Left hindlimb (tissue), 1 donor: ENCODE measurements around the gene CADPS.

ENCODE experiments used
- DNase-seq: peaks from one replicate; pipeline ENCODE4 v3.0.0-alpha.2; 2018

CADPS gene

GRCh38 chr3:62732183-62732904 lies 142.9 kb downstream of the CADPS start:
- no peak for DNase-seq

GRCh38 chr3:62727981-62728380 lies 147.2 kb downstream of the CADPS start:
- no peak for DNase-seq

GRCh38 chr3:62727536-62727935 lies 147.7 kb downstream of the CADPS start:
- DNase-seq: no peak

- no peak for DNase-seq
These were observed 150.7 kb downstream of the CADPS start for GRCh38 chr3:62724503-62724902.

GRCh38 chr3:62723914-62724217 lies 151.3 kb downstream of the CADPS start:
- DNase-seq: no peak

- no peak for DNase-seq
These were observed 151.9 kb downstream of the CADPS start for GRCh38 chr3:62723166-62723913.

GRCh38 chr3:62722344-62722743 lies 152.9 kb downstream of the CADPS start:
- no peak for DNase-seq

- no peak for DNase-seq
These were observed 156.5 kb downstream of the CADPS start for GRCh38 chr3:62718515-62719320.

GRCh38 chr3:62718011-62718410 lies 157.2 kb downstream of the CADPS start:
- no peak for DNase-seq

- no peak for DNase-seq
These were observed 162.5 kb downstream of the CADPS start for GRCh38 chr3:62712746-62713145.

- DNase-seq: no peak
These were observed 164.5 kb downstream of the CADPS start for GRCh38 chr3:62710751-62711150.

GRCh38 chr3:62708638-62709373 lies 166.4 kb downstream of the CADPS start:
- no peak for DNase-seq

GRCh38 chr3:62705721-62706120 lies 169.5 kb downstream of the CADPS start:
- DNase-seq: no peak

GRCh38 chr3:62703451-62704167 lies 171.6 kb downstream of the CADPS start:
- DNase-seq: no peak

- no peak for DNase-seq
These were observed 174.9 kb downstream of the CADPS start for GRCh38 chr3:62700357-62700756.

- no peak for DNase-seq
These were observed 175.5 kb downstream of the CADPS start for GRCh38 chr3:62699728-62700127.

- no peak for DNase-seq
These were observed 179.2 kb downstream of the CADPS start for GRCh38 chr3:62696011-62696410.

GRCh38 chr3:62688812-62689211 lies 186.4 kb downstream of the CADPS start:
- DNase-seq: no peak

GRCh38 chr3:62688050-62688449 lies 187.2 kb downstream of the CADPS start:
- DNase-seq: no peak

- DNase-seq: no peak
These were observed 188.5 kb downstream of the CADPS start for GRCh38 chr3:62686503-62687294.

GRCh38 chr3:62682826-62683225 lies 192.4 kb downstream of the CADPS start:
- no peak for DNase-seq

GRCh38 chr3:62679988-62680387 lies 195.2 kb downstream of the CADPS start:
- DNase-seq: no peak
